HG02981 (cell line): ENCODE results near the gene SPATA25.

Source experiments
- ATAC-seq: cut with Tn5 transposase; IDR thresholded peaks from one replicate; pipeline ENCODE4 v1.9.1; 2021; ENCODE audit warnings: mild to moderate bottlenecking, moderate library complexity; ENCODE audit not compliant: unreplicated experiment

SPATA25 gene

DNA sequence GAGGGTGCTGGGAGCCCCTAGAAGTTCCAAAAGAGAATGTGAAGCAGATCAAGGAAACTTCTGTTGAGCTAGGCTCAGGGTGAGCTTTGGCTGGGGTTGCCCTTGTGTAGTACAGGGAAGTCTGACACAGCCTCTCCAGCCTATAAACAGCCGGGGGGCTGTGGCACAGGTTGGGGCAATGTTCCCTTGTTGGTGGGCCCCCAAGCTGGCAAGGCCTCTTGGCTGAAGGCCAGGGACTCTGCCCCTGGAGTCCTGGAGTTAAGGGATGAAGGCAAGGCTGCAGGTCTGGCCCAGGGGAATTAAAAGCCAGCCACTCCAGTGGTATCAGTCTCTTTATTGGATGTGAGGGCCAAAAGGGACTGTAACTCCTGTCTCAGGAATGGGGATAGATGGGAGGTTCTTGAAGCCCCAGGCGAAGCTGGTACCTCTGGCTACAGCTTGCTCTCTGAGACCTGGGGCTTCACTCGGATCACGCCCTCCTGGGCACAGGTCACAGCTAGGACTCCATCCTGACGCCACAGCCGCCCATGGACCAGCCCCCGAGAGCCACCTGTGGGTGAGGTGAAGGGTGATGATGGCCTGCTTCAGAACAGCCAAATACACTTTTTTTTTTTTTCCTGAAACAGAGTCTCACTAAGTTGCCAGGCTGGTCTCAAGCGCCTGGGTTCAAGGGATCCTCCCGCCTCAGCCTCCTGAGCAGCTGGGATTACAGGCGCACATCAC lies 45.9 kb downstream of the SPATA25 start:
- ATAC-seq, result no peak

DNA sequence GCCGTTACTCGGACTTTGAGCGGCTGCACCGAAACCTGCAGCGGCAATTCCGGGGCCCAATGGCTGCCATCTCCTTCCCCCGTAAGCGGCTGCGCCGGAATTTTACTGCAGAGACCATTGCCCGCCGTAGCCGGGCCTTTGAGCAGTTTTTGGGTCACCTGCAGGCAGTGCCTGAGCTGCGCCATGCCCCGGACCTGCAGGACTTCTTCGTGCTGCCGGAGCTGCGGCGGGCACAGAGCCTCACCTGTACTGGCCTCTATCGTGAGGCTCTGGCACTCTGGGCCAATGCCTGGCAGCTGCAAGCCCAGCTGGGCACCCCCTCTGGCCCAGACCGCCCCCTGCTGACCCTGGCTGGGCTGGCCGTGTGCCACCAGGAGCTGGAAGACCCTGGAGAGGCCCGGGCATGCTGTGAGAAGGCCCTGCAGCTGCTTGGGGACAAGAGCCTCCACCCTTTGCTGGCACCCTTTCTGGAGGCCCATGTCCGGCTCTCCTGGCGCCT lies 46.7 kb downstream of the SPATA25 start:
- no peak for ATAC-seq

DNA sequence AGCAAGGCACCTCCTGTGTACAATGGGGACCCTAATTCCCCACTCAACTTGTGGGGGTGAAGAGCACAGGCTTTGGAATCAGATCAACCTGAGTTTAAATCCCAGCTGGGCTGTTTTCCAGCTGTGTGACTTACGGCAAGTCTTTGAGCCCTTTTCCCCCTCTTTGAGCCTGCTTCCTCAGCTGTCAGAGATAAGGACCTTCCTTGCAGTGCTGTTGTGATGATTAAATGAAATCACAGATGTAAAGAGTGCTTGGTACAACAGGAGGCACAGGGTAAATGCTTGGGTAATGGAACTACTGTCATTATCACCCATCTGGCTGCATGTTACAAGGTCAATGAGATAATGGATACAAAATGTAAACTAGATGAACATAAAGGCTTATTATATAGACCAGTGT lies 50.6 kb downstream of the SPATA25 start:
- no peak for ATAC-seq
